ENCODE measurements around the gene MED17. TPM values are rescaled to one million over a fixed set of nuclear protein-coding genes. Genes with fewer than 3 reads are reported as not detected.

MED17 gene
- total RNA-seq, 1 experiment from 2014 or later = 41.1 TPM

- no peak overlapping the region for H3K4me2 ChIP-seq (ENCODE audit: low read length)
- no peak overlapping the region for H2AFZ ChIP-seq (ENCODE audit: low read depth, low read length, poor library complexity, severe bottlenecking)
- H3K9ac ChIP-seq (ENCODE audit: low read length) = no peak overlapping the region
- no peaks in the 10 kb centered on the region for H3K9me3 ChIP-seq (ENCODE audit: control insufficient read depth in 1 of 2, insufficient read depth in 1 of 2, low read depth in 1 of 2, low read length in 2 of 2)
- TF ChIP-seq SIN3A (IDR thresholded peaks at IDR 0.05; ENCODE audit: low read depth) (no peak), ZBTB33 (IDR thresholded peaks at IDR 0.05; ENCODE audit: extremely low read depth, insufficient replicate concordance, low read length) (no peak), FOSL1 (IDR thresholded peaks at IDR 0.05; ENCODE audit: low read depth) (no peak), ZNF274 (IDR thresholded peaks at IDR 0.05; ENCODE audit: low read depth, low read length) (no peak), REST (IDR thresholded peaks at IDR 0.05; ENCODE audit: low read depth) (no peak), RAD21 (IDR thresholded peaks at IDR 0.05; ENCODE audit: low read depth) (no peak), POLR2AphosphoS5 (IDR thresholded peaks at IDR 0.05; ENCODE audit: low read depth, low read length) (no peak)
- ChIA-PET CTCF (no interaction called here), POLR2A (no interaction called here), RAD21 (ENCODE audit: low non-redundant PET in 1 of 2, low total read pairs in 2 of 2, uncharacterized antibody in 2 of 2, unreplicated experiment in 2 of 2) (no interaction called here)
- no peak overlapping the region for H3K27ac ChIP-seq (ENCODE audit: low read depth, low read length)
- BruUV-seq (replicated peaks) = no TSS peak
- H3K9me2 ChIP-seq (ENCODE audit: insufficient read depth) = no peaks in the 10 kb centered on the region
- no peaks in the 10 kb centered on the region for H3K4me1 ChIP-seq (ENCODE audit: control insufficient read depth in 1 of 2, insufficient read depth in 2 of 2, low read length in 2 of 2)
- H3K79me2 ChIP-seq (ENCODE audit: insufficient read depth, low read length) = peaks cover 65% of the 10 kb centered on the region
- H3K36me3 ChIP-seq (ENCODE audit: control insufficient read depth in 1 of 2, insufficient read depth in 2 of 2, low read length in 2 of 2) = peaks cover 53 to 65% of the 10 kb centered on the region in 2 experiments
- ATAC-seq (no peak), DNase-seq (ENCODE audit: low read depth, low spot score) (no peak)
- intact Hi-C loops (cut with micrococcal nuclease) = loop anchor here (10.0 kb wide), 1 partner anchor 708 kb away; no protein-coding TSS in a partner anchor
- H4K20me1 ChIP-seq (ENCODE audit: insufficient read depth) = peaks cover 15% of the 10 kb centered on the region
- no peak overlapping the region for H3K4me3 ChIP-seq (replicated peaks in 1 of 2; ENCODE audit: low read depth in 1 of 2, low read length in 2 of 2)
- no peaks in the 10 kb centered on the region for H3K27me3 ChIP-seq (ENCODE audit: insufficient read depth, low read length)
These were observed 12.6 kb downstream of the MED17 start for GRCh38 chr11:93796441-93797231.
